ENCODE data around the gene MTCL1.

DNA sequence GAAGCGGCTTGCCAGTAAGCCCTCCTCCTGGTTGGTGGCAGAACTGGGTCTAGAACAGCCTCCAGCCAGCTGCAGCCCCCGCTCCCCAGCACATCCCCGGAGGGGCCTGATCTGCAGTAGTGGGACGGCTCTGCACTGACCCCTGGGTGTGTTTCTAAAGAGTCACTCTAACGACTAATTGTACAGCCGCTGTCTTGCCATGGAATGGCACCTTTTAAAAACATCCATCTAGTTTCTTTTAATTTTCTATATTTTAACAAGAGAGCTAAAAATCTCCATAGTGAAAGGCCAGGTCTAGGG lies 82.0 kb downstream of the MTCL1 start:
- TF ChIP-seq BHLHE40 (IDR thresholded peaks at IDR 0.05; ENCODE audit: borderline replicate concordance) (no peak), FOXA1 (IDR thresholded peaks at IDR 0.05) (no peak), SUZ12 (IDR thresholded peaks at IDR 0.05) (no peak), FOXM1 (IDR thresholded peaks at IDR 0.05; ENCODE audit: borderline replicate concordance) (no peak), ARNT (IDR thresholded peaks at IDR 0.05) (no peak)
